K562 (cell line): ENCODE results near the gene VWA7. TPM values are rescaled to one million over a fixed set of nuclear protein-coding genes. Genes with fewer than 3 reads are reported as not detected.

Experiments
- EGR1 ChIP-seq: fragments of 450-650 bp; conservative IDR thresholded peaks from 2 replicates; pipeline ENCODE4 v1.6.1; 2017; ENCODE audit warnings: mild to moderate bottlenecking
- ELF2 ChIP-seq: fragments of 250-450 bp; sonication (Bioruptor Pico); IDR thresholded peaks from 2 replicates; pipeline ENCODE4 v1.5.0; 2021; ENCODE audit warnings: mild to moderate bottlenecking
- ESRRB ChIP-seq: fragments of 250-450 bp; sonication (Bioruptor Pico); IDR thresholded peaks from 2 replicates; pipeline ENCODE4 v1.5.0; 2020; ENCODE audit warnings: mild to moderate bottlenecking, moderate library complexity, borderline replicate concordance
- GTF2F1 ChIP-seq: IDR thresholded peaks from 2 replicates; pipeline ENCODE4 v1.6.1; 2011; ENCODE audit warnings: low read depth, low read length, improper control_type of control experiment
- HDAC8 ChIP-seq: fragments of 450-650 bp; IDR thresholded peaks from 2 replicates; pipeline ENCODE4 v1.6.1; 2016; ENCODE audit warnings: mild to moderate bottlenecking, missing genetic modification characterization, moderate library complexity, missing compliant biosample characterization
- HNRNPUL1 ChIP-seq: fragments of 200-400 bp; formaldehyde crosslinking; IDR thresholded peaks from 2 replicates; pipeline ENCODE4 v1.6.1; 2017; ENCODE audit warnings: low read length
- MEF2D ChIP-seq: conservative IDR thresholded peaks from 2 replicates; pipeline ENCODE4 v1.6.1; 2016; ENCODE audit warnings: low read depth, missing genetic modification characterization, missing compliant biosample characterization
- NFATC3 ChIP-seq: fragments of 450-650 bp; IDR thresholded peaks from 2 replicates; pipeline ENCODE4 v1.6.1; 2017; ENCODE audit warnings: mild to moderate bottlenecking
- NRF1 ChIP-seq, 2 experiments: fragments of 450-650 bp; IDR thresholded peaks in 1 of 2; conservative IDR thresholded peaks in 1 of 2; 2 replicates each; pipeline ENCODE4 v1.6.1; 2014; ENCODE audit warnings: mild to moderate bottlenecking in 2 of 2
- POLR2G ChIP-seq: fragments of 200-400 bp; formaldehyde crosslinking; IDR thresholded peaks from 2 replicates; pipeline ENCODE4 v1.6.1; 2017; ENCODE audit warnings: low read depth, mild to moderate bottlenecking, antibody characterized with exemption, low read length, moderate library complexity
- PTBP1 ChIP-seq: fragments of 200-400 bp; formaldehyde crosslinking; IDR thresholded peaks from 2 replicates; pipeline ENCODE4 v1.6.1; 2017; ENCODE audit warnings: low read depth, low read length
- SIN3A ChIP-seq, 2 experiments: fragments of 150-350 bp in 1 of 2; IDR thresholded peaks; 2 replicates each; pipeline ENCODE4 v1.6.1; 2011 to 2016; ENCODE audit warnings: borderline replicate concordance in 2 of 2, low read depth in 2 of 2, low read length in 2 of 2, mild to moderate bottlenecking in 2 of 2, moderate library complexity in 2 of 2; ENCODE audit not compliant: control insufficient read depth in 1 of 2
- SMC3 ChIP-seq: conservative IDR thresholded peaks from 2 replicates; pipeline ENCODE4 v1.6.1; 2011; ENCODE audit warnings: low read depth, low read length, improper control_type of control experiment; ENCODE audit not compliant: insufficient read depth
- ZBTB12 ChIP-seq: fragments of 250-450 bp; sonication (Bioruptor Pico); IDR thresholded peaks from 2 replicates; pipeline ENCODE4 v1.4.0; 2020
- ZNF282 ChIP-seq: sonication (generic); formaldehyde crosslinking; IDR thresholded peaks from 2 replicates; pipeline ENCODE4 v1.8.1; 2023; ENCODE audit warnings: missing genetic modification reagents
- ZNF431 ChIP-seq: sonication (generic); formaldehyde crosslinking; IDR thresholded peaks from 2 replicates; pipeline ENCODE4 v1.8.0; 2022; ENCODE audit warnings: mild to moderate bottlenecking, missing genetic modification reagents
- ZNF551 ChIP-seq: fragments of 250-450 bp; sonication (Bioruptor Pico); IDR thresholded peaks from 2 replicates; pipeline ENCODE4 v1.5.0; 2021; ENCODE audit warnings: mild to moderate bottlenecking, moderate library complexity
- polyA plus RNA-seq, 8 experiments: library from polyadenylated mRNA; depleted of rRNA in 4 of 8; stranded (reverse) in 5 of 8; unstranded in 3 of 8; fragments of >200 nt; fragmentation: Nextera tagmentation in 2 of 8; fragmentation: Illumina TruSeq in 1 of 8; extraction: Ambion mirVana in 2 of 8; extraction: Trizol in 1 of 8; gene quantifications; 2 replicates each; pipeline versions ENCODE4 v1.2.1 to v1.2.3, GENCODE V29; 2011 to 2014; ENCODE audit warnings: inconsistent platforms in 1 of 8, missing spikeins in 1 of 8
- total RNA-seq, 7 experiments: library from RNA; depleted of rRNA in 6 of 7; stranded (reverse); fragments of >200 nt in 6 of 7; fragmentation: Illumina TruSeq in 2 of 7; extraction: Trizol in 2 of 7; gene quantifications; 2 replicates each; pipeline versions ENCODE4 v1.2.1 to v1.2.3, GENCODE V29; 2011 to 2021; ENCODE audit warnings: low replicate concordance in 1 of 7
- TF ChIP-seq, protein P1 (sequence below): fragments of 450-650 bp; IDR thresholded peaks from 2 replicates; pipeline ENCODE4 v1.6.1; 2016; ENCODE audit warnings: borderline replicate concordance

Gene VWA7
- total and polyA plus RNA-seq, 9 of the 15 experiments (the other 6 are each of a cell fraction or from before 2014, with no cell fraction given) = 0.18 to 2.9 (median 0.95) TPM

- TF ChIP-seq SIN3A (IDR thresholded peaks at IDR 0.05; ENCODE audit: borderline replicate concordance in 2 of 2, control insufficient read depth in 1 of 2, low read depth in 2 of 2, low read length in 2 of 2) (0 out of 4 replicates have a peak, but pooled peaks of 1 of the 2 experiments have one; percentile 16), POLR2G (peak; percentile 69), PTBP1 (0 out of 2 replicates have a peak, but pooled peaks have one; percentile 26), GTF2F1 (no peak), NFATC3 (no peak), ZNF431 (CRISPR knock-in tag) (0 out of 2 replicates have a peak, but pooled peaks have one; percentile 8), MEF2D (no peak), ZNF551 (CRISPR knock-in tag) (no peak), ELF2 (CRISPR knock-in tag) (no peak), ESRRB (no peak), ZNF282 (CRISPR knock-in tag) (0 out of 2 replicates have a peak, but pooled peaks have one; percentile 14), HDAC8 (tag) (no peak), NRF1 (conservative IDR thresholded peaks at IDR 0.05 in 1 of 2, IDR thresholded peaks at IDR 0.05 in 1 of 2) (no peak), EGR1 (no peak), HNRNPUL1 (no peak), ZBTB12 (CRISPR knock-in tag) (no peak), SMC3 (no peak)
- TF ChIP-seq, protein P1, sequence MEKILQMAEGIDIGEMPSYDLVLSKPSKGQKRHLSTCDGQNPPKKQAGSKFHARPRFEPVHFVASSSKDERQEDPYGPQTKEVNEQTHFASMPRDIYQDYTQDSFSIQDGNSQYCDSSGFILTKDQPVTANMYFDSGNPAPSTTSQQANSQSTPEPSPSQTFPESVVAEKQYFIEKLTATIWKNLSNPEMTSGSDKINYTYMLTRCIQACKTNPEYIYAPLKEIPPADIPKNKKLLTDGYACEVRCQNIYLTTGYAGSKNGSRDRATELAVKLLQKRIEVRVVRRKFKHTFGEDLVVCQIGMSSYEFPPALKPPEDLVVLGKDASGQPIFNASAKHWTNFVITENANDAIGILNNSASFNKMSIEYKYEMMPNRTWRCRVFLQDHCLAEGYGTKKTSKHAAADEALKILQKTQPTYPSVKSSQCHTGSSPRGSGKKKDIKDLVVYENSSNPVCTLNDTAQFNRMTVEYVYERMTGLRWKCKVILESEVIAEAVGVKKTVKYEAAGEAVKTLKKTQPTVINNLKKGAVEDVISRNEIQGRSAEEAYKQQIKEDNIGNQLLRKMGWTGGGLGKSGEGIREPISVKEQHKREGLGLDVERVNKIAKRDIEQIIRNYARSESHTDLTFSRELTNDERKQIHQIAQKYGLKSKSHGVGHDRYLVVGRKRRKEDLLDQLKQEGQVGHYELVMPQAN = no peak
Observed at GRCh38 chr6:31781244-31782125, 4.4 kb upstream of the VWA7 start (continued).
